Measurements from ENCODE around the gene IFNL4.

DNA sequence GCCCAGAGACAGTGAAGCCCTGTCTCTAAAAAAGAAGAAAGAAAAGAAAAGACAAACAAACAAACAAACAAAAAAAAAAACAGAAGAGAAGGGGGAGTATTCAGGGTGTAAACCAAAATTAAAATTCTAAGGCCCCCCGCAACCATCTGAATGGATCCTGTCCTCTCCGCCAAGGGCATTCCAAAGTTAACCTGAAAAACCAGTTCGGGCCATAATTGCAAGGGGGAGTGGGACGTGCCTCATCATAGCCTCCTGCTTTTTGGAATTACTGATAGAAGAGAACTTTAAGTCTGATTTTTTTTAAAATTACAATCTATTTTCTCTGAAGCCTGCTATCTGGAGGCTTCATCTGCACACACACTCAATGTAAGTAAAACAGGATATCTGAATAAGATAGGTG is 13.8 kb upstream of the IFNL4 start:
- TF ChIP-seq, protein P1, sequence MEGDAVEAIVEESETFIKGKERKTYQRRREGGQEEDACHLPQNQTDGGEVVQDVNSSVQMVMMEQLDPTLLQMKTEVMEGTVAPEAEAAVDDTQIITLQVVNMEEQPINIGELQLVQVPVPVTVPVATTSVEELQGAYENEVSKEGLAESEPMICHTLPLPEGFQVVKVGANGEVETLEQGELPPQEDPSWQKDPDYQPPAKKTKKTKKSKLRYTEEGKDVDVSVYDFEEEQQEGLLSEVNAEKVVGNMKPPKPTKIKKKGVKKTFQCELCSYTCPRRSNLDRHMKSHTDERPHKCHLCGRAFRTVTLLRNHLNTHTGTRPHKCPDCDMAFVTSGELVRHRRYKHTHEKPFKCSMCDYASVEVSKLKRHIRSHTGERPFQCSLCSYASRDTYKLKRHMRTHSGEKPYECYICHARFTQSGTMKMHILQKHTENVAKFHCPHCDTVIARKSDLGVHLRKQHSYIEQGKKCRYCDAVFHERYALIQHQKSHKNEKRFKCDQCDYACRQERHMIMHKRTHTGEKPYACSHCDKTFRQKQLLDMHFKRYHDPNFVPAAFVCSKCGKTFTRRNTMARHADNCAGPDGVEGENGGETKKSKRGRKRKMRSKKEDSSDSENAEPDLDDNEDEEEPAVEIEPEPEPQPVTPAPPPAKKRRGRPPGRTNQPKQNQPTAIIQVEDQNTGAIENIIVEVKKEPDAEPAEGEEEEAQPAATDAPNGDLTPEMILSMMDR (IDR thresholded peaks at IDR 0.05), result no peak
- no peak for TF ChIP-seq EP300 (IDR thresholded peaks at IDR 0.05)

All from stomach (tissue), 4 donors.